SJSA1 (cell line): ENCODE measurements around the gene ALDH18A1. TPM values are rescaled to one million over a fixed set of nuclear protein-coding genes. Genes with fewer than 3 reads are reported as not detected.

Source experiments
- DNase-seq, 2 experiments: peaks; one replicate each; pipeline ENCODE4 v3.0.0-alpha.2; 2015 to 2020; ENCODE audit warnings: low spot score in 2 of 2, low read depth in 1 of 2
- H3K27ac ChIP-seq: fragments of 250-450 bp; sonication (Bioruptor Pico); 2 replicates; pipeline ENCODE4 v1.5.1; 2020; ENCODE audit warnings: mild to moderate bottlenecking, moderate library complexity
- H3K27me3 ChIP-seq: fragments of 250-450 bp; sonication (Bioruptor Pico); replicated peaks from 2 replicates; pipeline ENCODE4 v1.5.1; 2020; ENCODE audit warnings: mild to moderate bottlenecking, moderate library complexity
- H3K36me3 ChIP-seq: fragments of 250-450 bp; sonication (Bioruptor Pico); 2 replicates; pipeline ENCODE4 v1.5.1; 2020; ENCODE audit warnings: mild to moderate bottlenecking
- H3K4me1 ChIP-seq: fragments of 250-450 bp; sonication (Bioruptor Pico); replicated peaks from 2 replicates; pipeline ENCODE4 v1.6.1; 2021; ENCODE audit warnings: mild to moderate bottlenecking
- H3K4me3 ChIP-seq: fragments of 250-450 bp; sonication (Bioruptor Pico); 2 replicates; pipeline ENCODE4 v1.5.1; 2020; ENCODE audit warnings: mild to moderate bottlenecking
- H3K9me3 ChIP-seq: fragments of 250-450 bp; sonication (Bioruptor Pico); replicated peaks from 2 replicates; pipeline ENCODE4 v1.5.1; 2020; ENCODE audit warnings: mild to moderate bottlenecking
- total RNA-seq: library from RNA; depleted of rRNA; stranded (reverse); fragments of >200 nt; shearing (Covaris generic); gene quantifications from 2 replicates; pipeline ENCODE4 v1.2.3, GENCODE V29; 2014

The ALDH18A1 gene
- total RNA-seq, 1 experiment from 2014 or later, result 55.0 TPM

DNA sequence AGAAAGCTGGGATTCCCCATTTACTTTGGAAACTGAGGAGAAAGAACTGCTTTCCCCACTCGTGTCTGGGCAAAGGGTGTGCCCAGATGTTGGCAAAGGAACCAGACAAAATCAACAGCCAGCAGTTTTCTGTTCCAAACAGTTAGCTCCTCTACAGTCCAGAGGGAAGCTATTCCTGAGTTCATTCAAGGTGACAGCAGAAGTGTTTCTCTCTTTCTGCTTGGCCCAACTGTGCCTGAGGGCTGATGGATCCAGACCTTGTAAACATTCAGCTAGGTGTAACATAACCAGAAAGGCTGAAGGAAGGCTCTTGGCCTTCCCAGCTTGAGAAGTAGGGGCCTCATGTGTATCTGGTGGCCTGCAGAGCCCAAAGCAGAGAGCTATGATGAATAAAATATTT is 7.0 kb upstream of the ALDH18A1 start:
- H3K27ac ChIP-seq, result no peak overlapping the region
- H3K27me3 ChIP-seq, result no peaks in the 10 kb centered on the region
- no peak for DNase-seq
- no peak overlapping the region for H3K4me3 ChIP-seq
- H3K36me3 ChIP-seq, result peaks cover 6% of the 10 kb centered on the region; the same call in 1 of the 2 replicates
- H3K4me1 ChIP-seq, result peaks cover 3% of the 10 kb centered on the region; the same call in 1 of the 2 replicates
- H3K9me3 ChIP-seq, result no peaks in the 10 kb centered on the region

DNA sequence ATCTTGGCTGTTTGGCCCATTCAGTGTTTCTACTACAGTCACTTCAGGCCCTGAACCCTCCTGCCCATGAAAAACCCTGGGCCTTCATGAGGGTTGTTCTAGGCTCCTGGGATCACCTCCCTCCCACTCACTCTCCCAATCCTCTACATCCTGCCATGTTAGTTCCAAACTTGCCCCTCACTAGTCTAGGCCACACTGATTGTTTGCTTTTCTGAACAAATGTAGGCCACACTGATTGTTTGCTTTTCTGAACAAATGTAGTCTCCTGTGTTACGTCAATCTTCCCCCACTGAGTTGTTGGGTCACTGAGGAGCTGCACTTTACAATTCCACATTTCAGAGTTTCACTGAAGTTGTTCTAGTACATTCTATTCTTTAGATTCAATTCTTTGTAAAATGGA is 5.3 kb upstream of the ALDH18A1 start:
- Histone ChIP-seq H3K4me3 (no peak overlapping the region), H3K36me3 (peaks cover 6% of the 10 kb centered on the region; the same call in 1 of the 2 replicates), H3K27ac (no peak overlapping the region), H3K27me3 (no peaks in the 10 kb centered on the region), H3K4me1 (peaks cover 7% of the 10 kb centered on the region), H3K9me3 (no peaks in the 10 kb centered on the region)
- DNase-seq, result no peak

DNA sequence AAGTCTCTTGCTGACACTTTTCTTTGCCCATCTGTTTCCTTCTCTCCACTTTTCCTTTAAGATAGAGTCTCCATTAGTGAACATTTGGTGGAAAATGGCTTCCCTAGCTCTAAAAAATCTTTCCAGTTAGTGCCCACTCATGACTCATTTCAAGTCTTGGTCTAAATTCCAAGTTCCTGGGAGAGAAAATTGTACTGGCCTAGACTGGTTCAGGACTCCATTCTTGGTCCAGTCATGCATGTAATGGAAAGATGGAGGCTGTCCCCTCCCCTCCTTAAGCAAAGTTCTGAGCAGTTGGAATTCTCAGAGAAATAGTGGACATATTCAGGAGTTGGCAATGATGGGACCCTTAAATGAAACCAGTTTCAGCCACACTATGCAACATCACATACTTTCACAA is 3.8 kb upstream of the ALDH18A1 start:
- DNase-seq, result no peak
- peaks cover 8% of the 10 kb centered on the region for H3K4me1 ChIP-seq
- H3K36me3 ChIP-seq, result peaks cover 10% of the 10 kb centered on the region
- H3K9me3 ChIP-seq, result no peaks in the 10 kb centered on the region
- no peak overlapping the region for H3K27ac ChIP-seq
- H3K27me3 ChIP-seq, result no peaks in the 10 kb centered on the region
- no peak overlapping the region for H3K4me3 ChIP-seq

DNA sequence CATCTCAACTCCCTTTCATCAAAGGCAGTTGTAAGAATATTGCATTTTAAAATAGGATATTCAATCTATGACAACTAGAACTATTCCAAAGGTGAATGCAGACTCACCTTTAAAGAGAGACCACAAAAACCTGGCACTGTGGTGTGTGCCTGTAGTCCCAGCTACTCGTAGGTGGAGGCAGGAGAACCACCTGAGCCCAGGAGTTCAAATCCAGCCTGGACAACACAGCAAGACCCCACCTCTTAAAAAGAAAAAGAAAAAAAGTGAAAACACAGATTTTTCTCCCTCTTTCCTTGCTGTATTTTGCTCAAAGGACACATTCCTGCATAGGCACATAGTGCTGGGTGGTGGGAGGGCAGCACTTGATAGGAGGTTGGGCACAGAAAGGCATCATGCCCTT is 739 bp upstream of the ALDH18A1 start:
- no peaks in the 10 kb centered on the region for H3K9me3 ChIP-seq
- H3K36me3 ChIP-seq, result peaks cover 10% of the 10 kb centered on the region
- DNase-seq, result no peak
- H3K4me1 ChIP-seq, result peaks cover 8% of the 10 kb centered on the region
- no peak overlapping the region for H3K27ac ChIP-seq
- H3K27me3 ChIP-seq, result no peaks in the 10 kb centered on the region
- H3K4me3 ChIP-seq, result peak overlapping the region; percentile 94

DNA sequence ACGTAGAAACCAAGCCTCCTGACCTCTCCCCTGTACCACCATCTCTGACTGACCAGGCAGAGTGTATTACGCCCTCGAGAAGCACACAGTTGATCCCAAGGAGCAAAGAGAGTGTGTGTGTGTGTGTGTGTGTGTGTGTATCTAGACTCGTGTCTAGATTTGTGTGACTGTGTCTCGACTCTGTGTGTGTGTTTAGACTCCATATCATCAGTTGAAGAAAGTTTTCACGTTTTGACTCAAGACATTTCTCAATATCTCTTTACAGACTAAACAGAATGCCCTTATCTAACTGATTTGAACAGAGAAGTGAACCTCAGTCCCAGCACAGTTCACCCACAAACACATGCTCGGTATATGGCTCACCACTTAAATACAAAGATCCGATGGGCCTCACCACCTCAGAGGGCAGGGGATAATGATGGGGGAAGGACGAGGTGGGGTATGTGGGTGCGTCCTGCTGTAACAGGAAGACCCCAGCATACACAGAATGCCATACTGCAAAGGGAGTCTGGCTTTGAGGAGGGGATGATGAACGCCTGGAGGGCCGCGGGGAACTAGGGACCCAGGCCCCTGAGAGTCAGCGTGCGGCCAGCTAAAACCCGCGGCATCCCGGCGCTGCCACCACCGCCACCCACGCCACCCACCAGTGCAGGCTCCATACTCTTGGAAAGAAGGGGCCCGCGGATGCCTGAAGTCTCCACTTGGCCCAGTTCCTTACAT is 780 bp downstream of the ALDH18A1 start:
- Histone ChIP-seq H3K9me3 (no peaks in the 10 kb centered on the region), H3K27ac (no peak overlapping the region)
- DNase-seq, result no peak

DNA sequence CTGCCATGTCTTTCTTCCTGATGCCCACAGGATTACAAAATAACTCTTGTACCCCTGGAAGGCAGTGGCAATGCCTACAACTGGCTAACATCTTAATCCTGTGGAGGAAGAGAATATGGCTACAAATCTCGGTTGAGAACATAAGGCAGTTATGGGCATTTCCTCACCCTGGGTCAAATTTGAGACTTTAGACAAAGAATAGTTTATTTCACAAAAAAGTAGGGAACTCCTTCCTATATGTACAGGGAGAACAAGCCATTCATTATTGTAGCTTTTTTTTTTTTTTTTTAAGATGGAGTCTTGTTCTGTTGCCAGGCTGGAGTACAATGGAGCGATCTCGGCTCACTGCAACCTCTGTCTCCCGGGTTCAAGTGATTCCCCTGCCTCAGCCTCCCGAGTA is 2.6 kb downstream of the ALDH18A1 start:
- Histone ChIP-seq H3K4me1 (peaks cover 5% of the 10 kb centered on the region), H3K36me3 (peaks cover 23% of the 10 kb centered on the region), H3K4me3 (no peak overlapping the region), H3K9me3 (no peaks in the 10 kb centered on the region), H3K27me3 (no peaks in the 10 kb centered on the region), H3K27ac (no peak overlapping the region)
- DNase-seq, result no peak

More for the DNA sequence above, 780 bp downstream of the ALDH18A1 start:
- Histone ChIP-seq H3K4me3 (peak overlapping the region; percentile 94), H3K27me3 (no peaks in the 10 kb centered on the region), H3K36me3 (peaks cover 22% of the 10 kb centered on the region), H3K4me1 (peaks cover 5% of the 10 kb centered on the region)

DNA sequence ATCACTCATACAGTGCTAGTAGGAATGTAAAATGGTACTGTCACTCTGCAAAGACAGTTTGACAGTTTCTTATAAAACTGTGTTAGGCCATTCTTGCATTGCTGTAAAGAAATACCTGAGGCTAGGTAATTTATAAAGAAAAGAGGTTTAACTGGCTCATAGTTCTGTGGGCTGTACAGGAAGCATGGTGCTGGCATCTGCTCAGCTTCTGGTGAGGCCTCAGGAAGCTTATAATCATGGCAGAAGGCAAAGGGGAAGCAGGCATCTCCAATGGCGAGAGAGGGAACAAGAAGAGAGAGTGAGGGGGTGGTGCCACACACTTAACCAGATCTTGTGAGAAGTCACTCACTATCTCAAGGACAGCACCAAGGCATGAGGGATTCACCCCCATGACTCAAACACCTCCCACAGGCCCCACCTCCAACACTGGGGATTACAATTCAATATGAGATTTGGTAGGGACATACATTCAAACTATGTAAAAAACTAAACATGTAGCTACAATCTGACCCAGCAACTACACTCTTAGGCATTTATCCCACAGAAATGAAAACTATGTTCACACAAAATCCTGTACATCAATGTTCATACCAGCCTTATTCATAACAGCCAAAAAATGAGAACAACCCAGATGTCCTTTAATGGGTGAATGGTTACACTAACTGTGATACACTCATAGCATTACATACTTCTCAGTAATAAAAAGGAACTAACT is 5.0 kb downstream of the ALDH18A1 start:
- DNase-seq, result no peak
- no peaks in the 10 kb centered on the region for H3K27me3 ChIP-seq

DNA sequence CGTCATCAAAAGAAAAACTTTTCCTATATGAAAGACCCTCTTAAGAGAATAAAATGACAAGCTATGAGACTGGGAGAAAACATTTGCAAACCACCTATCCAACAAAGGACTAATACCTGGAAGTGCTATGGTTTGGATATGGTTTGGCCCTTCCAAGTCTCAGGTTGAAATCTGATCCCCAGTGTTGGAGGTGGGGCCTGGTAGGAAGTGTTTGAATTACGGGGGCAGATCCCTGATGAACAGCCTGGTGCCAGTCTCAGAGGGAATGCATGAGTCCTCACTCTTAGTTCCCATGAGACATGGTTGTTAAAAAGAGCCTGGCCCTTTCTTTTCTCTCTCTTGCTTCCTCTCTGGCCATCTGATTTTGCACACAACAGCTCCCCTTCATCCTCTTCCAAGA is 6.3 kb downstream of the ALDH18A1 start:
- Histone ChIP-seq H3K27ac (no peak overlapping the region), H3K4me1 (no peaks in the 10 kb centered on the region; the same call in 1 of the 2 replicates), H3K36me3 (peaks cover 46% of the 10 kb centered on the region), H3K4me3 (no peak overlapping the region), H3K9me3 (no peaks in the 10 kb centered on the region), H3K27me3 (no peaks in the 10 kb centered on the region)
- no peak for DNase-seq

More for the DNA sequence above, 5.0 kb downstream of the ALDH18A1 start:
- Histone ChIP-seq H3K27ac (no peak overlapping the region), H3K9me3 (no peaks in the 10 kb centered on the region), H3K4me1 (no peaks in the 10 kb centered on the region; the same call in none of the 2 replicates), H3K36me3 (peaks cover 43% of the 10 kb centered on the region), H3K4me3 (no peak overlapping the region)

DNA sequence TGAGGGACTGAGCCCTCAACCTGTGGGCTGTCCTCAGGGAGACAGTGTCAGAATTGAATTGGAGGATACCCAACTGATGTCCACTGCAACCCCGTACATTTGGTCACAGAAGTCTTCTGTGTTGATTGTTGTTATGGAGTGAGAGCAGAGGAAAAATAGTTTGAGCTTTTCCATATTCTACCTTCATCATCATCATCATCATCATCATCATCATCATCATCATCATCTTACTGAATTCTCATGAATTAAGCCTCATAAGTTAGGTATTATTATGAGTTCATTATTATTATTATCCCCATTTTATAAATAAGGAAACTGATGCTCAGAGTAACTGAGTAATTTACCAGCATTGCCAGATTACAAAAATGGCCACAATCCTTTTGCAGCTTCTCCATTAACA is 8.4 kb downstream of the ALDH18A1 start:
- Histone ChIP-seq H3K27me3 (no peaks in the 10 kb centered on the region), H3K4me1 (no peaks in the 10 kb centered on the region), H3K27ac (no peak overlapping the region), H3K4me3 (no peak overlapping the region), H3K36me3 (peaks cover 47% of the 10 kb centered on the region), H3K9me3 (no peaks in the 10 kb centered on the region)
- DNase-seq, result no peak

DNA sequence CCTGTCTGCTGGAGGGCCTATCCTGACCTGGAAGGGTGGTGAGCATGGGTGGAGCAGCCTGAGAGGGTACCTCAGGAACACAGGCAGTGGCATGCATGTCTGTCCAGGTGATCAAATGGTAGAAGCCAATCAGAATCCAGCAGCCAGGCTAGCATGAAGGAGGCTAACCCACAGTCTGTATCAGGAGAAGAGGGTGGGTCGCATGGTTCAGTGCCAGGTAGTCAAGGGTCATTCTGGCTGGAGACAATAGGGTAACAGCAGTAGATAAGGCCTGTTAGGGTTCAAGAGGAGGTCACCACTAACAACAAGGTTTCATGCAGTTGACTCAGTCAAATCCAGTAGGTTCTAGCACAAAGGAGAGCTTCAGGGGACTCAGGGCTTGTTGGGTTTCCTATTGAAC is 10.4 kb downstream of the ALDH18A1 start:
- peaks cover 45% of the 10 kb centered on the region for H3K36me3 ChIP-seq
- H3K27me3 ChIP-seq, result no peaks in the 10 kb centered on the region
- no peak for DNase-seq
- no peaks in the 10 kb centered on the region for H3K4me1 ChIP-seq
- H3K9me3 ChIP-seq, result no peaks in the 10 kb centered on the region
- H3K27ac ChIP-seq, result no peak overlapping the region
- no peak overlapping the region for H3K4me3 ChIP-seq

DNA sequence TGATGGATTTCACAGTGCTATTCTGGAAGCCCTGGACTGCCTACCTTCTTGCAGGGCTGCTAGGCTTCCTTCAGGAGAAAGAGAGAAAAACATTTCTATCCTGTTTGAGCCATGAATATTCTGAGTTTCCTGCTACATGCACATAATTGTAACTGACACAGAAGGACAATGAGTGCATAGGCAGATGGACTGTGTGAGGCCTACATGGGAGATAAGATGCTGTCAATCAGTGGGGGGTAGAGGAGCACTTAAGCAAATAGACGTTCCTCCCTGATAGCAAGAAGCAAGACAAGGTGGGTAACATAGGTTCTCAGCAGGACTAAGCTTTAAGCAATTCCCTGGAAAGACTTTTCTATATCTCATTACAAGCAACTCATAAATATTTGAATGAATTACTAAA is 11.6 kb downstream of the ALDH18A1 start:
- Histone ChIP-seq H3K36me3 (peaks cover 53% of the 10 kb centered on the region), H3K4me1 (no peaks in the 10 kb centered on the region), H3K4me3 (no peak overlapping the region), H3K27ac (no peak overlapping the region), H3K27me3 (no peaks in the 10 kb centered on the region), H3K9me3 (no peaks in the 10 kb centered on the region)
- no peak for DNase-seq

DNA sequence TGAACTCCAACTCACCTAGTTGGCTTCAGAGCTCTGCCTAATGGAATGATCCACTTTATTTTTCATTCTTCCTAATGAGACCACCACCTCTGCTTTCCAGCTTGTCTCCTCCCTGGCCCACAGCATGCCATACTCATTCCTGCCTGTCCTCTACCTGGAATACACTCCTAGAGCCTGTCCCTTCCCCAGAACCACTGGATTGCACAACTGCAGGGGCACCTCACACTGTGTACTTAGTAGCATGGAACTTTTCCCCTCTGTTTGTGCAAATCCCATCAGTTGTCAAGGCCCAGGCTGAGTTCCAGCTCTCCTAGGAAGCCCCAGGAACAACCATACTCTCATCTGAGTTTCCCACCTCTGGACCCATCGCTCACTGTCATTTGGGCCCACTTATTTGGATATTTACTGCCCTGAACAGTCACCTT is 15.6 kb downstream of the ALDH18A1 start:
- no peak overlapping the region for H3K27ac ChIP-seq
- H3K36me3 ChIP-seq, result peaks cover 42% of the 10 kb centered on the region

DNA sequence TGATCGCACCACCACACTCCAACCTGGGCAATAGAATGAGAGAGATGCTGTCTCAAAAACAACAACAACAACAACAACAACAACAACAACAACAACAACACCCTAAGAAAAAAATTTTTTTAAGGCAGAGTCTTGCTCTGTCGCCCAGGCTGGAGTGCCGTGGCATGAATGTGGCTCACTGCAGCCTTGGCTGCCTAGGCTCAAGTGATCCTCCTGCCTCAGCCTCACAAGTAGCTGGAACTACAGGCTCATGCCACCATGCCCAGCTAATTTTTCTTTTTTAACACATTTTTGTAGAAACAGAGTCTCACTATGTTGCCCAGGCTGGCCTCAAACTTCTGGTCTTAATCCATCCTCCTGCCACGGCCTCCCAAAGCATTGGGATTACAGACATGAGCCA is 18.6 kb downstream of the ALDH18A1 start:
- Histone ChIP-seq H3K27ac (no peak overlapping the region), H3K36me3 (peaks cover 55% of the 10 kb centered on the region), H3K9me3 (no peaks in the 10 kb centered on the region), H3K4me1 (no peaks in the 10 kb centered on the region), H3K4me3 (no peak overlapping the region), H3K27me3 (no peaks in the 10 kb centered on the region)
- DNase-seq, result no peak

More for the DNA sequence above, 15.6 kb downstream of the ALDH18A1 start:
- no peaks in the 10 kb centered on the region for H3K9me3 ChIP-seq
- H3K4me3 ChIP-seq, result no peak overlapping the region
- H3K4me1 ChIP-seq, result no peaks in the 10 kb centered on the region
- H3K27me3 ChIP-seq, result no peaks in the 10 kb centered on the region
- DNase-seq, result no peak

DNA sequence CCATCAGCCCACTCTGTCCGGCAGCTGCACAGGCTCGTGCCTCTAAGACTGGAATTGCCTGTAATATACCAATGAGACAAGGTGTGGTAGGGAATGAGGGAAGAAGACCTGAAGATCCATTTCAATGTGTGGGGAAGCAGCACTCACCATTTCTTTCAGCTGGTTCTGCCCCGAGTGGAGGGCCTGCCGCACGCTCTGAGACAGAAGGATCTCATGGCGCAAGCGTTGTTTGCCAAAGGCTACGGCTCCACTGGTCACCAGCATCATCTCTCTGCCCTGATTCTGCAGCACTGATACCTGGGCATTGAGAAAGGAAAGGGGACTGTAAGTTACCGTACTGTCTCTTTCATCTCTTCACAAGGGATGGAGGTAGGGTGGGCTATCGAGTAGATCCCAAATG is 19.4 kb downstream of the ALDH18A1 start:
- H3K27ac ChIP-seq, result no peak overlapping the region

More for the DNA sequence above, 19.4 kb downstream of the ALDH18A1 start:
- H3K36me3 ChIP-seq, result peaks cover 51% of the 10 kb centered on the region
- H3K27me3 ChIP-seq, result no peaks in the 10 kb centered on the region
- no peak overlapping the region for H3K4me3 ChIP-seq
- no peaks in the 10 kb centered on the region for H3K4me1 ChIP-seq
- no peaks in the 10 kb centered on the region for H3K9me3 ChIP-seq
- no peak for DNase-seq
